Epithelial cell of esophagus (primary cell): ENCODE results near the gene ZNF444.
"Not testable (repeated sequence)": the region's sequence is repeated elsewhere in the genome, so short reads cannot be mapped to it uniquely, and the experiment has no call there.

Experiments used
- DNase-seq: peaks from one replicate; pipeline ENCODE4 v3.0.0; 2010; ENCODE audit warnings: low read depth
- H3K4me3 ChIP-seq: 2 replicates; pipeline ENCODE4 v1.5.1; 2011; ENCODE audit warnings: mild to moderate bottlenecking, low read length, control low read depth
- TF ChIP-seq, protein P1 (sequence below): IDR thresholded peaks from 2 replicates; pipeline ENCODE4 v1.5.1; 2011; ENCODE audit warnings: low read depth, mild to moderate bottlenecking, low read length, control low read depth, inconsistent platforms; ENCODE audit not compliant: insufficient read depth; ENCODE audit errors: missing control alignments

The ZNF444 gene

GRCh38 chr19:56097776-56098175 lies 43.3 kb upstream of the ZNF444 start:
- TF ChIP-seq, protein P1, sequence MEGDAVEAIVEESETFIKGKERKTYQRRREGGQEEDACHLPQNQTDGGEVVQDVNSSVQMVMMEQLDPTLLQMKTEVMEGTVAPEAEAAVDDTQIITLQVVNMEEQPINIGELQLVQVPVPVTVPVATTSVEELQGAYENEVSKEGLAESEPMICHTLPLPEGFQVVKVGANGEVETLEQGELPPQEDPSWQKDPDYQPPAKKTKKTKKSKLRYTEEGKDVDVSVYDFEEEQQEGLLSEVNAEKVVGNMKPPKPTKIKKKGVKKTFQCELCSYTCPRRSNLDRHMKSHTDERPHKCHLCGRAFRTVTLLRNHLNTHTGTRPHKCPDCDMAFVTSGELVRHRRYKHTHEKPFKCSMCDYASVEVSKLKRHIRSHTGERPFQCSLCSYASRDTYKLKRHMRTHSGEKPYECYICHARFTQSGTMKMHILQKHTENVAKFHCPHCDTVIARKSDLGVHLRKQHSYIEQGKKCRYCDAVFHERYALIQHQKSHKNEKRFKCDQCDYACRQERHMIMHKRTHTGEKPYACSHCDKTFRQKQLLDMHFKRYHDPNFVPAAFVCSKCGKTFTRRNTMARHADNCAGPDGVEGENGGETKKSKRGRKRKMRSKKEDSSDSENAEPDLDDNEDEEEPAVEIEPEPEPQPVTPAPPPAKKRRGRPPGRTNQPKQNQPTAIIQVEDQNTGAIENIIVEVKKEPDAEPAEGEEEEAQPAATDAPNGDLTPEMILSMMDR = no peak
- no peak for DNase-seq
- no peak overlapping the region for H3K4me3 ChIP-seq

- not testable (repeated sequence) for H3K4me3 ChIP-seq, DNase-seq
Measured at GRCh38 chr19:56098237-56098636, 42.9 kb upstream of the ZNF444 start.

DNA sequence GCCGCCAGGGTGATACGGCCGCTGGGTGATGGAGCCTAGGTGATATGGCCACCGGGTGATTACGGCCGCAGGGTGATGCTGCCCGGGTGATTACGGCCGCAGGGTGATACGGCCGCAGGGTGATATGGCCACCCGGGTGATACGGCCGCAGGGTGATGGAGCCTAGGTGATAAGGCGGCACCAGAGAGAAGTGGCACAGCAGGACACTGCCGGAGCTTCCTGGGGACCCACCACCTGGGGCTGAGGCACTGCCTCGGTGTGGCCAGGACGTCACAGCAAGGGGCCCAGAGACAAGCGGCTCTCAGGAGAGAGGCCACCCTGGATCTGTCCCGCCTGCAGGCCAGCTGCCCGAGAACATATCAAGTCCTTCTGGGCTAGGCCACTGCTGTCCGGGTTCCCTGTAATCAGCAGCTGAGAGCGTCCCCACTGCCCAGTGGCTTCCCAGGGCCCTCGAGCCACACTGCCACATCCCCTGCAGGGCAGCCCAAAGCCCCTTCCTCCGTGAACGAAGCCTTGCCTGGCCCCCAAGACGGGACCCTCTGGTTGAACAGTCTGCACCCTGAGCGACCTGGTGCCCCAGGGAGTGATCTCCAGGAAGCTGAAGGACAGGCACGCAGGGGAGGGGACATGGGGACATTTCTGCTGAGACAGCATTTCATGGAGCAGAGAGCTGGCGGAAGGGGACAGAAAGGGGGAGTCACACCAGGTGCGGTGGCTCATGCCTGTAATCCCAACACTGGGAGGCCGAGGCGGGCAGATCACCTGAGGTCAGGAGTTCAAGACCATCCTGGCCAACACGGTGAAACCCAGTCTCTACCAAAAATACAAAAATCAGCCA lies 42.1 kb upstream of the ZNF444 start:
- no peak for DNase-seq
- H3K4me3 ChIP-seq = no peak overlapping the region
- TF ChIP-seq, protein P1 = no peak

GRCh38 chr19:56099638-56100539 lies 41.2 kb upstream of the ZNF444 start:
- H3K4me3 ChIP-seq = no peak overlapping the region
- TF ChIP-seq, protein P1 = no peak
- DNase-seq = no peak

- no peak overlapping the region for H3K4me3 ChIP-seq
- DNase-seq = no peak
- TF ChIP-seq, protein P1 = no peak
Measured at GRCh38 chr19:56101095-56101494, 40.0 kb upstream of the ZNF444 start.

- no peak overlapping the region for H3K4me3 ChIP-seq
- no peak for DNase-seq
- TF ChIP-seq, protein P1 = no peak
Measured at GRCh38 chr19:56101746-56102535, 39.1 kb upstream of the ZNF444 start.

DNA sequence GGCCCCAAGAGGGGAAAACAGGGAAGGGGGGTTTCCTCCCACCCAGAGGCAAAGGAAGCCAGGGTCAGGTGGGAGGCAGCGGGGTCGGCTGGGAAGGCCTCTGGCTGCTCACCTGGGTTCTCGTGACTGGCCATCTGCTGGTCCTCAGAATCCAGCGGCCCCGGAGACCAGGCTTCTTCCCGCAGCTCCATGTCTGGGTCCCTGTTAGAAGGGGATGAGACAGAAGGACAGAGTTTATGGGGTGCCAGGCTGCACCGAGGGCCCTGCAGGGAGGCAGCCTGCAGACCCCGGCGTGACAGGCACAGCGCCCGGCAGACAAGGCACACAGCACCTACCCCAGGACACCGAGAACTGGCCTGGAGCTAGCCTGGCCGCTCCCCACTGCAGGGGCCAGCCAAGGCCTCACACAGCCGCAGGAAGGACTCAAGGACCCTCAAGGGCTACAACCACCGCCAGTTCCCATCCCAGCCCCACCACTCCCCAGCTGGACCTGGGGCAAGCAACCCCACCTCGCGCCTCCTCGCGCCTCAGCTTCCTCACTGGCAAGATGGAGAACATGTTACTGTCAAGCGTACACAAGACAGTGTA lies 38.0 kb upstream of the ZNF444 start:
- TF ChIP-seq, protein P1 = no peak
- no peak overlapping the region for H3K4me3 ChIP-seq
- no peak for DNase-seq
